Activated naive CD8-positive, alpha-beta T cell treated with anti-CD3 and anti-CD28 coated beads, Interleukin-2, amount 50 U/mL, for 24 hours (primary cell): ENCODE data around the gene ABCB4.

ENCODE experiments used
- ATAC-seq: fragments of 150-1000 bp; cut with Tn5 transposase; one replicate; pipeline ENCODE4 v1.10.0; 2021
- DNase-seq: peaks from one replicate; pipeline ENCODE4 v3.0.0; 2021
- H3K27ac Mint-ChIP-seq: one replicate; pipeline ENCODE4 v1.8.0; 2021; ENCODE audit warnings: mild to moderate bottlenecking, mixed read lengths
- H3K27me3 Mint-ChIP-seq: one replicate; pipeline ENCODE4 v1.8.0; 2021; ENCODE audit warnings: mixed read lengths
- H3K36me3 Mint-ChIP-seq: one replicate; pipeline ENCODE4 v1.8.0; 2021; ENCODE audit warnings: low read depth, mixed read lengths
- H3K4me1 Mint-ChIP-seq: one replicate; pipeline ENCODE4 v1.8.0; 2021; ENCODE audit warnings: mixed read lengths
- H3K4me3 Mint-ChIP-seq: one replicate; pipeline ENCODE4 v1.8.0; 2021; ENCODE audit warnings: mild to moderate bottlenecking, moderate library complexity, mixed read lengths
- H3K9me3 Mint-ChIP-seq: one replicate; pipeline ENCODE4 v1.8.0; 2021; ENCODE audit warnings: mixed read lengths

The ABCB4 gene

GRCh38 chr7:87475359-87476178, at the start of gene ABCB4:
ABCB4 (minus strand) TSS chr7:87475680; CDS start chr7:87475465, 215 bp downstream.
- no peaks in the 10 kb centered on the region for H3K36me3 Mint-ChIP-seq
- H3K27ac Mint-ChIP-seq = peak within 1 kb of the TSS; percentile 67
- H3K9me3 Mint-ChIP-seq = no peaks in the 10 kb centered on the region

GRCh38 chr7:87518735-87519134, 43.3 kb upstream of the ABCB4 start:
- no peaks in the 10 kb centered on the region for H3K4me1 Mint-ChIP-seq
- H3K27ac Mint-ChIP-seq = no peak overlapping the region
- no peaks in the 10 kb centered on the region for H3K9me3 Mint-ChIP-seq
- H3K4me3 Mint-ChIP-seq = no peak overlapping the region
- no peak for DNase-seq
- no peaks in the 10 kb centered on the region for H3K27me3 Mint-ChIP-seq
- peaks cover 6% of the 10 kb centered on the region for H3K36me3 Mint-ChIP-seq
- ATAC-seq = no peak

More at GRCh38 chr7:87475359-87476178, at the start of gene ABCB4:
- peak; percentile 7 for DNase-seq
- Mint-ChIP-seq H3K27me3 (peaks cover 33% of the 10 kb centered on the region), H3K4me1 (peaks cover 14% of the 10 kb centered on the region), H3K4me3 (peak within 1 kb of the TSS; percentile 68)
- ATAC-seq = no peak

GRCh38 chr7:87517891-87518290, 42.4 kb upstream of the ABCB4 start:
- Mint-ChIP-seq H3K9me3 (no peaks in the 10 kb centered on the region), H3K4me3 (no peak overlapping the region), H3K27ac (no peak overlapping the region), H3K27me3 (no peaks in the 10 kb centered on the region), H3K4me1 (no peaks in the 10 kb centered on the region), H3K36me3 (peaks cover 10% of the 10 kb centered on the region)
- no peak for ATAC-seq
- no peak for DNase-seq

- no peak overlapping the region for H3K27ac Mint-ChIP-seq
- H3K36me3 Mint-ChIP-seq = peaks cover 10% of the 10 kb centered on the region
- no peaks in the 10 kb centered on the region for H3K4me1 Mint-ChIP-seq
- DNase-seq (no peak), ATAC-seq (no peak)
- H3K4me3 Mint-ChIP-seq = no peak overlapping the region
- H3K9me3 Mint-ChIP-seq = no peaks in the 10 kb centered on the region
- no peaks in the 10 kb centered on the region for H3K27me3 Mint-ChIP-seq
Measured at GRCh38 chr7:87517136-87517815, 41.8 kb upstream of the ABCB4 start.

DNA sequence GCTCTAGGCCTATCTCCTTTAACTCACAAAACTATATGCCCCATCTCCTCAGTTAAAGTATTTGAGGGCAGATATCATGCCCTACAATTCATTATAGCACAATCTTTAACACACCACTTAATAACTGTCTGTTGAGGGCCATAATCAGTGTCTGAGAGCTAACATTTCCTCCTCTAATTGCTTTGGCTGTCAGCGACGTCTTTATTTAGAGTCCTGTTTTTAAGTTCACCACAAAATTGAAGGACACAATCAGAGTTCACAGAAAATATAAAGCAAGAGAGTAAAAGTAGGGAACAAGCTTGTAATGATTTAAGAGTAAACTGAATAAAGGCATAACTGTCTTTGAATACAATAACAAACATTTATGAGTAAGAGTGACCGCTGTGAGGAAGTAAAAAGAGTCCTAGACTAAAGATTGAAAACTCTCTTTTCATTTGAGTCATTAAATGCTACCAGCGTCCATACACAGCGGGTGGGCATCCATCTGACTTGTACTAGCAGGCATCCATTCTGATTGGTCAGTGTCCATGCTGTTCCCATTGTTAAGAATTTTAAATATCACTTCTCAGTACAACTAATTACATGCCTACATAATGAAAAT, 38.4 kb upstream of the ABCB4 start:
- Mint-ChIP-seq H3K9me3 (no peaks in the 10 kb centered on the region), H3K27me3 (no peaks in the 10 kb centered on the region), H3K4me3 (no peak overlapping the region), H3K4me1 (peaks cover 5% of the 10 kb centered on the region), H3K36me3 (peaks cover 7% of the 10 kb centered on the region), H3K27ac (no peak overlapping the region)
- ATAC-seq (no peak), DNase-seq (no peak)

- Mint-ChIP-seq H3K27ac (no peak overlapping the region), H3K4me3 (no peak overlapping the region), H3K36me3 (peaks cover 7% of the 10 kb centered on the region), H3K9me3 (no peaks in the 10 kb centered on the region), H3K4me1 (peaks cover 5% of the 10 kb centered on the region), H3K27me3 (no peaks in the 10 kb centered on the region)
- DNase-seq (no peak), ATAC-seq (no peak)
Measured at GRCh38 chr7:87512906-87513305, 37.4 kb upstream of the ABCB4 start.

DNA sequence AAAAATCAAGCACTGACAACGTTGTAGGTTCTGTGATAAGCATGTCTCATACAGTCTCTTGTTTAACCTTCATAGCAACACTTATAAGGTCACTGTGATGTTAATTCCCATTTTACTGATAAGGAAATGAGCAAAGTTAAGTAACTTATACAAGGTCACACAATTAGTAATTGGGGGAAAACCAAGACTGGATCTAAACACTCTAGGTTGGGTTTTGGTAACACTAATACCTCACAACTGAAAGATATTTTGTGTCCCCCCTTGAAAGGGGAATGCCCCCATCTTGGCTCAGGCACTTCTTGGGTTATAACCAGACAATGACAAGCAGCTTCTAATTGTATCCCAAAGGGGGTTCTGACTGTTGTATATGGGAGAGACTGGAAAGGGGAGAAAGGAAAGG, 36.0 kb upstream of the ABCB4 start:
- Mint-ChIP-seq H3K4me3 (no peak overlapping the region), H3K4me1 (peaks cover 5% of the 10 kb centered on the region), H3K9me3 (no peaks in the 10 kb centered on the region), H3K27me3 (no peaks in the 10 kb centered on the region), H3K27ac (no peak overlapping the region), H3K36me3 (peaks cover 7% of the 10 kb centered on the region)
- DNase-seq (no peak), ATAC-seq (peak; percentile 42)

- no peak for ATAC-seq
- no peak for DNase-seq
- Mint-ChIP-seq H3K27me3 (no peaks in the 10 kb centered on the region), H3K27ac (no peak overlapping the region), H3K4me3 (no peak overlapping the region), H3K9me3 (no peaks in the 10 kb centered on the region), H3K36me3 (peaks cover 7% of the 10 kb centered on the region), H3K4me1 (peaks cover 5% of the 10 kb centered on the region)
Measured at GRCh38 chr7:87510411-87510875, 35.0 kb upstream of the ABCB4 start.

GRCh38 chr7:87507446-87507845, 32.0 kb upstream of the ABCB4 start:
- no peaks in the 10 kb centered on the region for H3K9me3 Mint-ChIP-seq
- ATAC-seq = no peak
- no peaks in the 10 kb centered on the region for H3K36me3 Mint-ChIP-seq

DNA sequence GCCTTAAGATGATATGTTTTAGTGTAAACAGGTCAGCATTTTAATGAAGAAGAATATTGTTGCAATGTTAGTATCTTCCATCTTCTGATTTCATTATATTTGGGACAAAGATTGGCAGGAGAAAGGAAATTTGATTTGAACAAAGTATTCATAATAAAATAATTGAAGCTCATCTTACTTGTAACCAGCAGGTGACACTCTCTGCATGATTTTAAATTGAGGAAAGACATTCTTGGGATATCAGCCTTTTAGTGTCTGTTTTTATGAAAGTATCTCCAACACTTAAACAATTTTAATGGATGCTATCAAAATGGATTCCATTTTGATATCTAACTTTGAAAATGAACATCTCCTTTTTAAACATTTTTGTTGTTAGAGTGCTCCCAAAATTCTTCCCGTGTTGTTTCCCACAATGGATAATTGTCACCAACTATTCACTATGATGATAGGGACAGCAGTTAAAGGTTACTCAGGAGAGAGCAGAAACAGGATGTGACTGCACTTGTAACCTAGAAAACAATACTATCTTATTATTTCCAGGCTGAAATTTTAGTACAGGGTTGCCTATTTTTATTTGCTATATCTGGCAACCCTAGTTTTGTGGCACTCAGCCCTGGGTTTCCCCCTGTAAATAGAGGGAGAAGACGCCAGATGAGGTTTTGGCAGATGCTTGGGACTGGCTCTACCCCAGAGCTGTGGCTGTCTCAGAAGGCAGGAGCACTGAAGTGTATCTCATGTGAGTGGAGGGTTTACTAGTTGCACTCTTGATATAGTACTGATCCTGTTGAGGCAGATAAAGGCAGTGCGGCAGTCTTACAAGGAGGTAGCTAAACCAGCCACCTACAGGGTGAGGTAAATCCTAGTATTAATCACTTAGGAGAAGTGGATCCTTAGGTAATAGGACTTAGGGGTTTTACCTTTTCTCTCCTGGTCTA, 31.0 kb upstream of the ABCB4 start:
- no peak overlapping the region for H3K27ac Mint-ChIP-seq
- H3K4me1 Mint-ChIP-seq = peaks cover 5% of the 10 kb centered on the region
- H3K27me3 Mint-ChIP-seq = no peaks in the 10 kb centered on the region
- DNase-seq = no peak
- no peaks in the 10 kb centered on the region for H3K36me3 Mint-ChIP-seq
- H3K9me3 Mint-ChIP-seq = no peaks in the 10 kb centered on the region
- no peak overlapping the region for H3K4me3 Mint-ChIP-seq
- no peak for ATAC-seq

More at GRCh38 chr7:87507446-87507845, 32.0 kb upstream of the ABCB4 start:
- no peaks in the 10 kb centered on the region for H3K27me3 Mint-ChIP-seq
- no peak overlapping the region for H3K4me3 Mint-ChIP-seq
- DNase-seq = no peak
- H3K27ac Mint-ChIP-seq = no peak overlapping the region
- peaks cover 5% of the 10 kb centered on the region for H3K4me1 Mint-ChIP-seq

DNA sequence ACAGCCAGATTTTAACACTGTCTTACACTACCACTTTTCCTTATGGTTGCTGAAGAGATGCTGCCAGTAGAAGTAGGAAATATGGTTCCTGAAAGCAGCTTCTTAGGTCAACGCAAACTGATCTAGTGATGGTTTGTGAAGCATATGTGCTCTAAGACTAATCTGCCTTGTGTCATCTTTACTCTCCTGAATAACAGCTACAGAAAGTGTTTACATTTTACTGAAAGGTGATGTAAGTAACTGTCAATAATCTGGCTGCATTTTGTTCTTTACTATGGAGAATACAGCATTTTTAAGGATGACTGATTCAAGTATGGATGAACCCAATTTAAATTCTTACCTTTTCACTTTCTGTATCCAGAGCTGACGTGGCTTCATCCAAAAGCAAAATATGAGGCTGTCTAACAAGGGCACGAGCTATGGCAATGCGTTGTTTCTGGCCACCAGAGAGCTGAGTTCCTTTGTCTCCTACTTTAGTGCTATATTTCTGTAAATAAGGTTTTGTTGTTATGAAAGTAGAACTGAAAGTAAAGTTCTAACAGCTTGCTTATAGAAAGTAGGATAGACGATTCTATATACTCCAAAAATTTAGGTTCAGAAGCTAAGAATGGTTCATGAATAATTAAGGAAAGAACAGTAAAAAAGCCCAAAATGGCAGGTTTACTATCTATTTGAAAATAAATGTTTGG, 30.2 kb upstream of the ABCB4 start:
- H3K4me3 Mint-ChIP-seq = no peak overlapping the region
- ATAC-seq = no peak
- H3K36me3 Mint-ChIP-seq = no peaks in the 10 kb centered on the region
- DNase-seq = no peak
- no peaks in the 10 kb centered on the region for H3K9me3 Mint-ChIP-seq
- no peaks in the 10 kb centered on the region for H3K27me3 Mint-ChIP-seq
- peaks cover 2% of the 10 kb centered on the region for H3K4me1 Mint-ChIP-seq
- H3K27ac Mint-ChIP-seq = no peak overlapping the region

- no peak for DNase-seq
- Mint-ChIP-seq H3K4me1 (no peaks in the 10 kb centered on the region), H3K4me3 (no peak overlapping the region), H3K9me3 (no peaks in the 10 kb centered on the region), H3K27me3 (no peaks in the 10 kb centered on the region), H3K27ac (no peak overlapping the region), H3K36me3 (no peaks in the 10 kb centered on the region)
- no peak for ATAC-seq
Measured at GRCh38 chr7:87505122-87505521, 29.6 kb upstream of the ABCB4 start.

- Mint-ChIP-seq H3K27ac (no peak overlapping the region), H3K4me3 (no peak overlapping the region), H3K36me3 (no peaks in the 10 kb centered on the region), H3K9me3 (no peaks in the 10 kb centered on the region), H3K4me1 (no peaks in the 10 kb centered on the region), H3K27me3 (no peaks in the 10 kb centered on the region)
- ATAC-seq (no peak), DNase-seq (no peak)
Measured at GRCh38 chr7:87499494-87499893, 24.0 kb upstream of the ABCB4 start.
